ENCODE measurements around the gene RPS27A. TPM values are rescaled to one million over a fixed set of nuclear protein-coding genes. Genes with fewer than 3 reads are reported as not detected.
"Not testable (repeated sequence)": the region's sequence is repeated elsewhere in the genome, so short reads cannot be mapped to it uniquely, and the experiment has no call there.

RPS27A gene
- total RNA-seq, 1 donor = 641 TPM

- Histone ChIP-seq H3K36me3 (ENCODE audit: insufficient read depth, low read length) (peaks cover 40% of the 10 kb centered on the region), H4K20me1 (ENCODE audit: insufficient read depth, low read length) (peaks cover 21% of the 10 kb centered on the region), H3K4me2 (ENCODE audit: insufficient read depth, low read length) (peak overlapping the region; percentile 99), H3K27me3 (ENCODE audit: insufficient read depth, low read length) (no peaks in the 10 kb centered on the region), H3K4me1 (ENCODE audit: insufficient read depth, low read length) (peaks cover 31% of the 10 kb centered on the region), H3K4me3 (ENCODE audit: insufficient read depth, low read length) (peak overlapping the region; percentile 96), H3K79me2 (ENCODE audit: insufficient read depth, low read length) (peaks cover 59% of the 10 kb centered on the region), H3K9me3 (ENCODE audit: low read depth, low read length) (no peaks in the 10 kb centered on the region), H2AFZ (ENCODE audit: low read length) (no peak overlapping the region), H3K27ac (ENCODE audit: low read depth, low read length) (peak overlapping the region; percentile 99)
- no peak for TF ChIP-seq CTCF (IDR thresholded peaks at IDR 0.05; ENCODE audit: extremely low read depth, low read depth, low read length)
- no peak for DNase-seq (ENCODE audit: insufficient read length, low spot score, missing footprints)
Measured at GRCh38 chr2:55233658-55233940, 1.1 kb downstream of the RPS27A start.

- no peaks in the 10 kb centered on the region for H3K9me3 ChIP-seq (ENCODE audit: low read depth, low read length)
- no peak overlapping the region for H3K27ac ChIP-seq (ENCODE audit: low read depth, low read length)
- H4K20me1 ChIP-seq (ENCODE audit: insufficient read depth, low read length) = peaks cover 21% of the 10 kb centered on the region
- no peak overlapping the region for H3K4me3 ChIP-seq (ENCODE audit: insufficient read depth, low read length)
- H3K4me1 ChIP-seq (ENCODE audit: insufficient read depth, low read length) = peaks cover 31% of the 10 kb centered on the region
- H3K79me2 ChIP-seq (ENCODE audit: insufficient read depth, low read length) = peaks cover 41% of the 10 kb centered on the region
- TF ChIP-seq CTCF (IDR thresholded peaks at IDR 0.05; ENCODE audit: extremely low read depth, low read depth, low read length) = no peak
- no peak overlapping the region for H2AFZ ChIP-seq (ENCODE audit: low read length)
- DNase-seq (ENCODE audit: insufficient read length, low spot score, missing footprints) = no peak
- no peak overlapping the region for H3K4me2 ChIP-seq (ENCODE audit: insufficient read depth, low read length)
- no peaks in the 10 kb centered on the region for H3K27me3 ChIP-seq (ENCODE audit: insufficient read depth, low read length)
- H3K36me3 ChIP-seq (ENCODE audit: insufficient read depth, low read length) = peaks cover 45% of the 10 kb centered on the region
Measured at GRCh38 chr2:55235724-55236538, 3.4 kb downstream of the RPS27A start.

- peaks cover 21% of the 10 kb centered on the region for H4K20me1 ChIP-seq (ENCODE audit: insufficient read depth, low read length)
- no peak for DNase-seq (ENCODE audit: insufficient read length, low spot score, missing footprints)
- H3K4me1 ChIP-seq (ENCODE audit: insufficient read depth, low read length) = peaks cover 25% of the 10 kb centered on the region
- no peak for TF ChIP-seq CTCF (IDR thresholded peaks at IDR 0.05; ENCODE audit: extremely low read depth, low read depth, low read length)
- H3K9me3 ChIP-seq (ENCODE audit: low read depth, low read length) = no peaks in the 10 kb centered on the region
- no peaks in the 10 kb centered on the region for H3K27me3 ChIP-seq (ENCODE audit: insufficient read depth, low read length)
- peaks cover 50% of the 10 kb centered on the region for H3K36me3 ChIP-seq (ENCODE audit: insufficient read depth, low read length)
- no peak overlapping the region for H2AFZ ChIP-seq (ENCODE audit: low read length)
- H3K4me2 ChIP-seq (ENCODE audit: insufficient read depth, low read length) = no peak overlapping the region
- H3K27ac ChIP-seq (ENCODE audit: low read depth, low read length) = peak overlapping the region; percentile 22
- H3K4me3 ChIP-seq (ENCODE audit: insufficient read depth, low read length) = no peak overlapping the region
- peaks cover 30% of the 10 kb centered on the region for H3K79me2 ChIP-seq (ENCODE audit: insufficient read depth, low read length)
Measured at GRCh38 chr2:55236992-55237543, 4.6 kb downstream of the RPS27A start.

- H3K4me1 ChIP-seq (ENCODE audit: insufficient read depth, low read length) = peaks cover 9% of the 10 kb centered on the region
- peaks cover 35% of the 10 kb centered on the region for H3K36me3 ChIP-seq (ENCODE audit: insufficient read depth, low read length)
Measured at GRCh38 chr2:55239656-55240222, 7.3 kb downstream of the RPS27A start.

DNA sequence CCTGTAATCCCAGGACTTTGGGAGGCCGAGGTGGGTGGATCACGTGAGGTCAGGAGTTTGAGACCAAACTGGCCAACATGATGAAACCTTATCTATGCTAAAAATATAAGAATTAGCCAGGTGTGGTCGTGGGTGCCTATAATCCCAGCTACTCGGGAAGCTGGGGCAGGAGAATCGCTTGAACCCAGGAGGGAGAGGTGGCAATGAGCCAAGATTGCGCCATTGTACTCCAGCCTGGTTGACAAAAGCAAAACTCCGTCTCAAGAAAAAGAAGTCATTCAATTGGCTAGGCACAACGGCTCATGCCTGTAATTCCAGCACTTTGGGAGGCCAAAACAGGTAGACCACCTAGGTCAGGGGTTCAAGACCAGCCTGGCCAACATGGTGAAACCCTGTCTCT is 9.1 kb downstream of the RPS27A start:
- H3K4me3 ChIP-seq (ENCODE audit: insufficient read depth, low read length); H2AFZ ChIP-seq (ENCODE audit: low read length): not testable (repeated sequence)
- peaks cover 25% of the 10 kb centered on the region for H3K36me3 ChIP-seq (ENCODE audit: insufficient read depth, low read length)

More at GRCh38 chr2:55239656-55240222, 7.3 kb downstream of the RPS27A start:
- H3K4me2 ChIP-seq (ENCODE audit: insufficient read depth, low read length) = no peak overlapping the region
- peaks cover 6% of the 10 kb centered on the region for H3K79me2 ChIP-seq (ENCODE audit: insufficient read depth, low read length)
- no peak overlapping the region for H3K4me3 ChIP-seq (ENCODE audit: insufficient read depth, low read length)
- H2AFZ ChIP-seq (ENCODE audit: low read length) = no peak overlapping the region
- no peak for TF ChIP-seq CTCF (IDR thresholded peaks at IDR 0.05; ENCODE audit: extremely low read depth, low read depth, low read length)
- no peak overlapping the region for H3K27ac ChIP-seq (ENCODE audit: low read depth, low read length)
- no peaks in the 10 kb centered on the region for H3K9me3 ChIP-seq (ENCODE audit: low read depth, low read length)
- DNase-seq (ENCODE audit: insufficient read length, low spot score, missing footprints) = no peak
- no peaks in the 10 kb centered on the region for H3K27me3 ChIP-seq (ENCODE audit: insufficient read depth, low read length)
- H4K20me1 ChIP-seq (ENCODE audit: insufficient read depth, low read length) = peaks cover 6% of the 10 kb centered on the region

More for the DNA sequence above, 9.1 kb downstream of the RPS27A start:
- H3K4me2 ChIP-seq (ENCODE audit: insufficient read depth, low read length); H3K79me2 ChIP-seq (ENCODE audit: insufficient read depth, low read length); H3K27me3 ChIP-seq (ENCODE audit: insufficient read depth, low read length); H3K27ac ChIP-seq (ENCODE audit: low read depth, low read length); H3K4me1 ChIP-seq (ENCODE audit: insufficient read depth, low read length); DNase-seq (ENCODE audit: insufficient read length, low spot score, missing footprints); H3K9me3 ChIP-seq (ENCODE audit: low read depth, low read length); H4K20me1 ChIP-seq (ENCODE audit: insufficient read depth, low read length): not testable (repeated sequence)
